Ishikawa (cell line): ENCODE data around the gene MAMDC4.

Experiments used
- CEBPB ChIP-seq: IDR thresholded peaks from 2 replicates; pipeline ENCODE4 v1.6.1; 2012
- CREB1 ChIP-seq: IDR thresholded peaks from 2 replicates; pipeline ENCODE4 v1.6.1; 2012; ENCODE audit warnings: low read depth
- EGR1 ChIP-seq: IDR thresholded peaks from 2 replicates; pipeline ENCODE4 v1.6.1; 2012
- EP300 ChIP-seq: IDR thresholded peaks from 2 replicates; pipeline ENCODE4 v1.6.1; 2012; ENCODE audit warnings: borderline replicate concordance
- FOXM1 ChIP-seq: IDR thresholded peaks from 2 replicates; pipeline ENCODE4 v1.6.1; 2012; ENCODE audit warnings: low read depth, borderline replicate concordance
- MAX ChIP-seq: IDR thresholded peaks from 2 replicates; pipeline ENCODE4 v1.6.1; 2012
- RAD21 ChIP-seq: IDR thresholded peaks from 2 replicates; pipeline ENCODE4 v1.6.1; 2012; ENCODE audit warnings: low read depth
- TAF1 ChIP-seq: IDR thresholded peaks from 2 replicates; pipeline ENCODE4 v1.6.1; 2012; ENCODE audit warnings: low read depth, mild to moderate bottlenecking
- TEAD4 ChIP-seq: IDR thresholded peaks from 2 replicates; pipeline ENCODE4 v1.6.1; 2012
- USF1 ChIP-seq: IDR thresholded peaks from 2 replicates; pipeline ENCODE4 v1.6.1; 2012
- YY1 ChIP-seq: IDR thresholded peaks from 2 replicates; pipeline ENCODE4 v1.6.1; 2012; ENCODE audit warnings: low read depth
- ZBTB7A ChIP-seq: IDR thresholded peaks from 2 replicates; pipeline ENCODE4 v1.6.1; 2012; ENCODE audit warnings: low read depth

- TF ChIP-seq CEBPB: no peak
- TF ChIP-seq FOXM1: no peak
- no peak for TF ChIP-seq EP300
- TF ChIP-seq YY1: no peak
- TF ChIP-seq USF1: no peak
- no peak for TF ChIP-seq TEAD4
- no peak for TF ChIP-seq TAF1
- TF ChIP-seq CREB1: no peak
- TF ChIP-seq RAD21: no peak
- no peak for TF ChIP-seq MAX
- no peak for TF ChIP-seq EGR1
- no peak for TF ChIP-seq ZBTB7A
Observed at GRCh38 chr9:136854842-136855460, 2.8 kb downstream of the MAMDC4 start.
